Forelimb muscle (tissue), 1 donor: ENCODE results near the gene BSND. TPM values are rescaled to one million over a fixed set of nuclear protein-coding genes. Genes with fewer than 3 reads are reported as not detected.

Source experiments
- DNase-seq: peaks from one replicate; pipeline ENCODE4 v3.0.0-alpha.2; 2013; ENCODE audit warnings: low read depth
- polyA plus RNA-seq: library from polyadenylated mRNA; unstranded; fragments of 120-200 nt; gene quantifications from one replicate; pipeline ENCODE4 v1.2.1, GENCODE V29; 2013; ENCODE audit not compliant: insufficient read length

Gene BSND
- polyA plus RNA-seq, 1 donor: 0.04 TPM

DNA sequence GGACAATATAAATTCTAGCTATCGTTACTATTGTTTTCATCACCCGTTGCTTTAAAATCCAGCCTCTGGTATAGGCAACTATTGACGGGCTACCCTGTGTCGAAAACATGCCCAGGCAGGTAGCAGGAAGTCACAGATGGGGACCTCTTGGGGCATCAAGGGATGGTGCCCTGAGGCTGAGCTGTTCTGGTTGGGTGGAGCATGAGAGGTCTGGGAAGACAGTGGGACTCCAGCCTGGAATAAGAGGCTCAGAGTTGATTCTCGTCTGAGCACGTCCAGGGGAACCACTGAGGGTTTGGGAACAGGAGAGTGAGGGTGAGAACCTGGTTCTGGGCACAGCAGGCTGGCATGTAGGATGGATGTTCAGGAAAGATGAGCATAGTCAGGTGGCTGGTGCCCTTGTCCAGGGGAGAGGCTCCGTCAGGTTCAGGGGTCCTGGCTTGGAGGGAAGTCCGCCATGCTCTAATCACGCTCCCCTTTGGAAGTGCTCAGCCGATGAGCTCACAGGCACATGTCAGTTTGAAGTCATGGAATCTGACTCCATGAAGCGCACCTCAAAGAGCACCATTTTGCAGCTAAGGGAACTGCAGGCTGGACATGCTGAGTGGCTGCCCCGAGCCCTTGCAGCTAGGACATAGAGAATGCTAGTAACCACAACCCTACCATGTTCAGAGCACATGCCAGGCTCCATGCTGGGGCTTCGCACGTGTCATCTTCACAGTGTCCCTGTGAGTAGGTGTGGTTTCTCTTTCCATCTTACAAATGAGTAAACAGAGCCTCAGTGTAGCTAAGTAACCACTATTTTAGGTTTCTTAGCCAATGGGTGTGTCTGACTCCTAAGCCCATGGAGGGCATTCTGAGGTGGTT, 61.6 kb downstream of the BSND start:
- no peak for DNase-seq

DNA sequence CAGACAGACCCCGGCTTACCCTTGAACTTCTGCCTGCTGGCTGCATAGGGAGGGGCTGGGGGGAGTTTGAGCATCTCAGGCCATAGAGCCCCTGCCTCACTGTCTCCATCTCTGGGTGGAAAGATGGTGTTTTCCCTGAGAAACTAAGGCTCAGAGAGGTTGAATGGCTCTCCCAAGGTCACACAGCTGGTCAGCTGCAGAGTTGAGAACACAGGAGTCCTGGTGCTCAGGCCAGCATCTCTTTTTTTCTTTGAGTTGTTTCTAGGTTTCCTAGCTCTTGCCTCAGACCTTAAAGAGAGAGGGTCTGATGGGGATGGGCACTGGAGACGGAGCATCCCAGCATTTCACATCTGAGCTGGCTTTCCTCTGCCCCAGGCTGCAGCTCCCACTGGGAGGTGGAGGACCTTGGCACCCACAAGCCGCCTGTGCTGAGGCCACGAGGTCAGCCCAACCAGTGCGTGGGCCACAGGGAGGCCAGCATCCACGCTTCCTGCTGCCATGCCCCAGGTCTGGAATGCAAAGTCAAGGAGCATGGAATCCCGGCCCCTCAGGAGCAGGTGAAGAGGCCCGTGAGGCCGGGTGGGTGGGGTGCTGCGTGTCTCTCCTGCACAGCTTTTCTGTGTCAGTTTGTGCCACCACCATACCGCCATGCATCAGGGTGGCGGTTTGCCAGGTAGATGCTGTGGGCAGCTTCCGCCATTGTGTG, 62.4 kb downstream of the BSND start:
- DNase-seq: no peak

Other genes with a start within 250 kb of the BSND start
- 3.8 TPM for gene PARS2, start 234.4 kb upstream of the BSND start, polyA plus RNA-seq
- 0.05 TPM for gene TTC22, start 197.6 kb upstream of the BSND start, polyA plus RNA-seq
- 19.2 TPM for gene DHCR24, start 111.7 kb upstream of the BSND start, polyA plus RNA-seq
- gene TMEM61, start 18.3 kb upstream of the BSND start, polyA plus RNA-seq: not detected
- 3.9 TPM for gene PCSK9, start 40.6 kb downstream of the BSND start, polyA plus RNA-seq
- 38.4 TPM for gene USP24, start 216.4 kb downstream of the BSND start, polyA plus RNA-seq